Measurements from ENCODE around the gene CLMP.

CLMP gene

DNA sequence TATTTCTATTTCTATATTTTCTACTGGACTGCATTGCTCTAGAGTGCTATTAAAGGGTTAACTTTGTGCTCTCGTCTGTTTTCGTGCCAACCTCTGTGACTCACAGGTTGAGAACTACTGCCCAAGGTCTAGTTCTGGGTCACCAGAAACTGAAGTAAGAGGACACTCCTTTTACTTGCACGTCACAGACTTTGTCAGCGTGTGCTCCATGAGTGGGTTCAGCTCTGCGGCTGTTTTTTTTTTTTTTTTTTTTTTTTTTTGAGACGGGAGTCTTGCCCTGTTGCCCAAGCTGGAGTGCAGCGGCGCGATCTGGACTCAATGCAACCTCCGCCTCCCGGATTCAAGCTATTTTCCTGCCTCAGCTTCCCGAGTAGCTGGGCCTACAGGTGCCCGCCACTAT, 49.8 kb downstream of the CLMP start:
- TF ChIP-seq, protein P1, sequence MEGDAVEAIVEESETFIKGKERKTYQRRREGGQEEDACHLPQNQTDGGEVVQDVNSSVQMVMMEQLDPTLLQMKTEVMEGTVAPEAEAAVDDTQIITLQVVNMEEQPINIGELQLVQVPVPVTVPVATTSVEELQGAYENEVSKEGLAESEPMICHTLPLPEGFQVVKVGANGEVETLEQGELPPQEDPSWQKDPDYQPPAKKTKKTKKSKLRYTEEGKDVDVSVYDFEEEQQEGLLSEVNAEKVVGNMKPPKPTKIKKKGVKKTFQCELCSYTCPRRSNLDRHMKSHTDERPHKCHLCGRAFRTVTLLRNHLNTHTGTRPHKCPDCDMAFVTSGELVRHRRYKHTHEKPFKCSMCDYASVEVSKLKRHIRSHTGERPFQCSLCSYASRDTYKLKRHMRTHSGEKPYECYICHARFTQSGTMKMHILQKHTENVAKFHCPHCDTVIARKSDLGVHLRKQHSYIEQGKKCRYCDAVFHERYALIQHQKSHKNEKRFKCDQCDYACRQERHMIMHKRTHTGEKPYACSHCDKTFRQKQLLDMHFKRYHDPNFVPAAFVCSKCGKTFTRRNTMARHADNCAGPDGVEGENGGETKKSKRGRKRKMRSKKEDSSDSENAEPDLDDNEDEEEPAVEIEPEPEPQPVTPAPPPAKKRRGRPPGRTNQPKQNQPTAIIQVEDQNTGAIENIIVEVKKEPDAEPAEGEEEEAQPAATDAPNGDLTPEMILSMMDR (IDR thresholded peaks at IDR 0.05; ENCODE audit: low read depth, low read length, missing control alignments): no peak
- H3K4me3 ChIP-seq (replicated peaks; ENCODE audit: low read depth, low read length): no peak overlapping the region
- peak; percentile 65 for DNase-seq (ENCODE audit: extremely low read depth, low read depth)

DNA sequence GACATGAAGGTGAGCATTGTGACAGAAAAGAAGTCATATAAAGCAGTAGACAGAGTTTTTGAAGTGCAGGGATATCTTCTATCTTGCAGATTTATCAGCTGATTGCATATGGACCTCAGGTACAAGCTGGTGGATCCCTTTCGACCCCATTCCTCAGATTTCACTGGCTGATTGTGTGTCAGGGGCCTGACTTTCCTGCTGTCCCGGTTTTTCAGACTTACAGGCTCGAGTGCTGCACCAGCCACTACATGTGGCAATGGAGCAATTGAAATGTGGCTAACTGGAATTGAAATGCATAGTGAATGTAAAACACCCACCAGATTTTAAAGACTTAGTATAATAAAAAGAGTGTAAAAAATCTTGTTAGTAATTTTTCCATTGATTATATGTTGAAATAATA, 50.3 kb downstream of the CLMP start:
- TF ChIP-seq, protein P1 (IDR thresholded peaks at IDR 0.05; ENCODE audit: low read depth, low read length, missing control alignments): no peak
- DNase-seq (ENCODE audit: extremely low read depth, low read depth): no peak
- H3K4me3 ChIP-seq (replicated peaks; ENCODE audit: low read depth, low read length): no peak overlapping the region

DNA sequence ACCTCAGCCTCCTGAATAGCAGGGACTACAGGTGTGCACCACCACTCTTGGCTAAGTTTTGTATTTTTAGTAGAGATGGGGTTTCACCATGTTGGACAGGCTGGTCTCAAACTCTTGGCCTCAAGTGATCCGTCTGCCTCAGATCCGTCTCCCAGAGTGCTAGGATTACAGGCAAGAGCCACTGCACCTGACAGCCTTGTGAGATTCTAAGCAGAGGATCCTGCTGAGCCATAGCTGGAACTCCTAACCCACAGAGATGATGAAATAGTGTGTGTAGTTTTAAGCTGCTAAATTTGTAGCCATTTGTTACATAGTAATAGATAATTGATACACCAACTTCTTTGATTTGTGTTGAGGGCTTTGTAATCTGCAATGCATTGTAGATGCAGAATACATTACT, 51.1 kb downstream of the CLMP start:
- no peak for DNase-seq (ENCODE audit: extremely low read depth, low read depth)
- no peak overlapping the region for H3K4me3 ChIP-seq (replicated peaks; ENCODE audit: low read depth, low read length)
- TF ChIP-seq, protein P1 (IDR thresholded peaks at IDR 0.05; ENCODE audit: low read depth, low read length, missing control alignments): no peak

DNA sequence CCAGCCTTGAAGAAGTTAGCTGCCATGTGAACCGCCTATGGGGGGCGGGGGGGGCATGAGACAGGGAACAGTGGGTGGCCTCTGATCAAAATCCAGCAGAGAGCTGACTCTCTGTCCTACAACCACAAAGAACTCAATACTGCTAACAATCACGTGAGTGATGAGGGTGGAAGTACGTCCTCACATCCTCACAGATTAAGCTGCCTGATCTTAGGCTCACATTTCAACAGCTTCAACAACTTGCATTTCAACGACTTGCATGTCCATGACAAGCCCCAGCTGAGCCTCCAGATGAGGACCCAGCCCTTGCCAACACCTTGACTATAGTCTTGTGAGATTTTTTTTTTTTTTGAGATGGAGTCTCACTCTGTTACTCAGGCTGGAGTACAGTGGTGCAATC, 51.6 kb downstream of the CLMP start:
- DNase-seq (ENCODE audit: extremely low read depth, low read depth): no peak
- H3K4me3 ChIP-seq (replicated peaks; ENCODE audit: low read depth, low read length): no peak overlapping the region
- TF ChIP-seq, protein P1 (IDR thresholded peaks at IDR 0.05; ENCODE audit: low read depth, low read length, missing control alignments): no peak

DNA sequence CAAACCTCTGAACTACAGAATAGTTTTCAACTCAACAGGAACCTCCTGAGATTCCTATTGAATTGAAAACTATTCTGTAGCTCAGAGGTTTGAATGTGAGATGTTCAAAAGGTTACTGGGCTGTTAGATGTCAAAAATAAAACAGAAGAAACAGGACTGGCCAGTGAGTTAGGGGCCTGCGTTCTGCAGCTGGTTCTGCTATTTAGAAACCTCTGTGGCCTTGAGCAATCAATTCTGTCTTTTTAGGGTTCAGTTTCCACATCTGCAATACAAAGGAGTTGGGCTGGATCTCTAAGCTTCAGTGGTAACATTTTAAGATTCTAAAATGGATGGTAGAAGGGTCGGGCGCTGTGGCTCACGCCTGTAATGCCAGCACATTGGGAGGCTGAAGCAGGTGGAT, 55.8 kb downstream of the CLMP start:
- DNase-seq (ENCODE audit: extremely low read depth, low read depth): no peak
- no peak overlapping the region for H3K4me3 ChIP-seq (replicated peaks; ENCODE audit: low read depth, low read length)
- TF ChIP-seq, protein P1 (IDR thresholded peaks at IDR 0.05; ENCODE audit: low read depth, low read length, missing control alignments): no peak

DNA sequence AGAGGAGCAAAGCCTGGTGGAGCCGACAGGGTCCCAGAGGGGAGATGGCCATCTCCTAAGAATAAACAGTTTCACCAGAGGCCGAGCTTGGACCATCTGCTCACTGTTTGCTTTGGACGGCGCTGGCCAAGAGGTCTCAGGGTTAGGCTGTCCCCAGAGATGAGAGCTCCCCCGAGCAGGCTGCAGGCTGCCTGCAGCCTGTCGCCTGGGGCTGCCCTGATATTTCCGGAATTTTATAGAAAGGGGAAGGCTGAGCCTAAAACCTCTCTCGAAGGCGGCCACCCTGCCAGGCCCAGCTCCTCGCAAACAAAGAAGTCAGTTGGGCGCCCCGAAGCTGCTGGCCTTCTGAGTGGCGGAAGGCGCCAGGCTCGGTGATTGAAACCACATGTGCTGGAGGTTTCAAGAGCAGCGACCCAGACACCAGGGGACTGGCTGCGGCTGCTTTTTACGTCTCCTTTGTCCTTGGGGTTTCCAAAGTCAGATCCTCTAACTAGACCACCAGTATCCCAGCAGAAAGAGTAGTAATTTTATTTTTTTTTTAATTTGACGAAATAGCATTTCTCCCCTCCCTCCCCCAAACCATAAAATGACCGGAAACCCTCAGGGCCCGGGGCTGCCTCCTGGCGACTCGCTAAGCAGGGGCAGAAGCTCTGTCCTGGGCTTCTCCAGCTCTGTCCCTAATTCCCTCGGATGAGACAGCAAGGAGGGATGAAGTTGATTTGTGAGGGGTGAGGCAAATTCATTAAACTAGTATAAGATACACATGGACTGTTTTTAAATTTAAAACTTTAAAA, 57.4 kb downstream of the CLMP start:
- peak overlapping the region; percentile 16 for H3K4me3 ChIP-seq (replicated peaks; ENCODE audit: low read depth, low read length)
- TF ChIP-seq, protein P1 (IDR thresholded peaks at IDR 0.05; ENCODE audit: low read depth, low read length, missing control alignments): peak; percentile 21
- peak; percentile 76 for DNase-seq (ENCODE audit: extremely low read depth, low read depth)
